ENCODE measurements around the gene C6orf47. TPM values are rescaled to one million over a fixed set of nuclear protein-coding genes. Genes with fewer than 3 reads are reported as not detected.
A peak's percentile ranks its signal among the peaks of the same experiment; 100 is the strongest.

C6orf47 gene
- total and polyA plus RNA-seq, 2 of the 13 experiments (the other 11 are each of a cell fraction or from before 2014, with no cell fraction given): 1.7 to 18.1 TPM

GRCh38 chr6:31663961-31664789 is 3.6 kb upstream of the C6orf47 start (continued):
- TF ChIP-seq ZNF503 (CRISPR knock-in tag; IDR thresholded peaks at IDR 0.05): 0 out of 2 replicates have a peak, but pooled peaks have one; percentile 19
- peak; percentile 68; the same call in 1 of the 2 replicates for TF ChIP-seq ZNF180 (CRISPR knock-in tag; IDR thresholded peaks at IDR 0.05; ENCODE audit: borderline replicate concordance, low read depth)
- TF ChIP-seq GFI1 (CRISPR knock-in tag; IDR thresholded peaks at IDR 0.05; ENCODE audit: borderline replicate concordance): no peak
- peak; percentile 24; the same call in 1 of the 2 replicates for TF ChIP-seq STAG1 (CRISPR knock-in tag; IDR thresholded peaks at IDR 0.05)
- peak; percentile 44 to 87; a peak in 3 of 4 replicates for TF ChIP-seq NR2F1 (CRISPR knock-in tag; IDR thresholded peaks at IDR 0.05)
- TF ChIP-seq, protein P1, sequence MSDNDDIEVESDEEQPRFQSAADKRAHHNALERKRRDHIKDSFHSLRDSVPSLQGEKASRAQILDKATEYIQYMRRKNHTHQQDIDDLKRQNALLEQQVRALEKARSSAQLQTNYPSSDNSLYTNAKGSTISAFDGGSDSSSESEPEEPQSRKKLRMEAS (IDR thresholded peaks at IDR 0.05): 0 out of 2 replicates have a peak, but pooled peaks have one; percentile 12
- TF ChIP-seq ARNT2 (CRISPR knock-in tag; IDR thresholded peaks at IDR 0.05; ENCODE audit: low read depth): no peak
- no peak for TF ChIP-seq CHD4 (IDR thresholded peaks at IDR 0.05; ENCODE audit: borderline replicate concordance, low read length)
- no peak for TF ChIP-seq ZC3H4 (CRISPR knock-in tag; IDR thresholded peaks at IDR 0.05; ENCODE audit: borderline replicate concordance)
- TF ChIP-seq ZSCAN30 (CRISPR knock-in tag; IDR thresholded peaks at IDR 0.05): no peak
- no peak; the same call in 1 of the 2 replicates for TF ChIP-seq ARNTL (CRISPR knock-in tag; IDR thresholded peaks at IDR 0.05)
- TF ChIP-seq, protein P2, sequence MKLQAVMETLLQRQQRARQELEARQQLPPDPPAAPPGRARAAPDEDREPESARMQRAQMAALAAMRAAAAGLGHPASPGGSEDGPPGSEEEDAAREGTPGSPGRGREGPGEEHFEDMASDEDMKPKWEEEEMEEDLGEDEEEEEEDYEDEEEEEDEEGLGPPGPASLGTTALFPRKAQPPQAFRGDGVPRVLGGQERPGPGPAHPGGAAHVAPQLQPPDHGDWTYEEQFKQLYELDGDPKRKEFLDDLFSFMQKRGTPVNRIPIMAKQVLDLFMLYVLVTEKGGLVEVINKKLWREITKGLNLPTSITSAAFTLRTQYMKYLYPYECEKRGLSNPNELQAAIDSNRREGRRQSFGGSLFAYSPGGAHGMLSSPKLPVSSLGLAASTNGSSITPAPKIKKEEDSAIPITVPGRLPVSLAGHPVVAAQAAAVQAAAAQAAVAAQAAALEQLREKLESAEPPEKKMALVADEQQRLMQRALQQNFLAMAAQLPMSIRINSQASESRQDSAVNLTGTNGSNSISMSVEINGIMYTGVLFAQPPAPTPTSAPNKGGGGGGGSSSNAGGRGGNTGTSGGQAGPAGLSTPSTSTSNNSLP (IDR thresholded peaks at IDR 0.05; ENCODE audit: low read depth, low read length): no peak
- TF ChIP-seq MEIS1 (CRISPR knock-in tag; IDR thresholded peaks at IDR 0.05; ENCODE audit: borderline replicate concordance): no peak; the same call in 1 of the 2 replicates
- TF ChIP-seq RFX1 (IDR thresholded peaks at IDR 0.05): no peak
- no peak for TF ChIP-seq ZNF777 (CRISPR knock-in tag; IDR thresholded peaks at IDR 0.05)
- TF ChIP-seq HNF1B (CRISPR knock-in tag; IDR thresholded peaks at IDR 0.05): 0 out of 2 replicates have a peak, but pooled peaks have one; percentile 11
- no peak for TF ChIP-seq ZNF451 (CRISPR knock-in tag; IDR thresholded peaks at IDR 0.05)
- TF ChIP-seq MEF2D (CRISPR knock-in tag; IDR thresholded peaks at IDR 0.05): no peak
- TF ChIP-seq ZEB1 (IDR thresholded peaks at IDR 0.05; ENCODE audit: insufficient replicate concordance, low read depth): no peak
- no peak for TF ChIP-seq ZNF816 (CRISPR knock-in tag; IDR thresholded peaks at IDR 0.05; ENCODE audit: borderline replicate concordance)
- no peak for TF ChIP-seq RXRA (CRISPR knock-in tag; IDR thresholded peaks at IDR 0.05)
- peak; percentile 78; the same call in 1 of the 2 replicates for TF ChIP-seq NFKB2 (CRISPR knock-in tag; IDR thresholded peaks at IDR 0.05; ENCODE audit: borderline replicate concordance)
- no peak for TF ChIP-seq ZNF343 (CRISPR knock-in tag; IDR thresholded peaks at IDR 0.05)
- TF ChIP-seq HNF4G (IDR thresholded peaks at IDR 0.05; ENCODE audit: borderline replicate concordance, low read depth, low read length): 0 out of 2 replicates have a peak, but pooled peaks have one; percentile 34
- TF ChIP-seq HNF4G (CRISPR knock-in tag; IDR thresholded peaks at IDR 0.05; ENCODE audit: borderline replicate concordance, low read depth): no peak

Measured in HepG2 (cell line).